ENCODE results near the gene PCSK6.

DNA sequence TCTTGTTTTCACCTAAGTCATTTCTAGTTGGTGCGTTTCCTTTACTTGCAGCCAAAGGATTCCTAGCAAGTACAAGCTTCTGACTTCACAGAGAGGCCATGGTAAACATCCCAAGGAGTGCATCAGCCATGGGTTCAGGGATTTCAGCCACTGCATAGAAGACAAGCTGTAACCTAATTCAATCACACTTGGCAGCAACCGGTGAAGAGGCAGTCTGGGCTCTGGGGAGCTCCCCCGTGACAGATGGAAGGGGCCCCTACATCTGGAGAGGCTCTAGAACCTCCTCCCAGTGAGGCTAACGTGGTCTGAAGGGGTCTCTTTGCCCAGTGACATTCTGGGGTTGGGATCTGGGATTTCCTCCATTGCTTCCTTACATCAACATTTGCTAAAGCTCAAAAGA is 186.1 kb downstream of the PCSK6 start:
- TF ChIP-seq, protein P1, sequence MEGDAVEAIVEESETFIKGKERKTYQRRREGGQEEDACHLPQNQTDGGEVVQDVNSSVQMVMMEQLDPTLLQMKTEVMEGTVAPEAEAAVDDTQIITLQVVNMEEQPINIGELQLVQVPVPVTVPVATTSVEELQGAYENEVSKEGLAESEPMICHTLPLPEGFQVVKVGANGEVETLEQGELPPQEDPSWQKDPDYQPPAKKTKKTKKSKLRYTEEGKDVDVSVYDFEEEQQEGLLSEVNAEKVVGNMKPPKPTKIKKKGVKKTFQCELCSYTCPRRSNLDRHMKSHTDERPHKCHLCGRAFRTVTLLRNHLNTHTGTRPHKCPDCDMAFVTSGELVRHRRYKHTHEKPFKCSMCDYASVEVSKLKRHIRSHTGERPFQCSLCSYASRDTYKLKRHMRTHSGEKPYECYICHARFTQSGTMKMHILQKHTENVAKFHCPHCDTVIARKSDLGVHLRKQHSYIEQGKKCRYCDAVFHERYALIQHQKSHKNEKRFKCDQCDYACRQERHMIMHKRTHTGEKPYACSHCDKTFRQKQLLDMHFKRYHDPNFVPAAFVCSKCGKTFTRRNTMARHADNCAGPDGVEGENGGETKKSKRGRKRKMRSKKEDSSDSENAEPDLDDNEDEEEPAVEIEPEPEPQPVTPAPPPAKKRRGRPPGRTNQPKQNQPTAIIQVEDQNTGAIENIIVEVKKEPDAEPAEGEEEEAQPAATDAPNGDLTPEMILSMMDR (conservative IDR thresholded peaks at IDR 0.05; ENCODE audit: low read length), result no peak
- no peak for TF ChIP-seq EZH2phosphoT487 (IDR thresholded peaks at IDR 0.05; ENCODE audit: borderline replicate concordance)
